Measurements from ENCODE around the gene DAP3. TPM values are rescaled to one million over a fixed set of nuclear protein-coding genes. Genes with fewer than 3 reads are reported as not detected.
"Not testable (repeated sequence)": the region's sequence is repeated elsewhere in the genome, so short reads cannot be mapped to it uniquely, and the experiment has no call there.

Gene DAP3
- total RNA-seq, 1 donor from 2014 or later = 144 TPM

DNA sequence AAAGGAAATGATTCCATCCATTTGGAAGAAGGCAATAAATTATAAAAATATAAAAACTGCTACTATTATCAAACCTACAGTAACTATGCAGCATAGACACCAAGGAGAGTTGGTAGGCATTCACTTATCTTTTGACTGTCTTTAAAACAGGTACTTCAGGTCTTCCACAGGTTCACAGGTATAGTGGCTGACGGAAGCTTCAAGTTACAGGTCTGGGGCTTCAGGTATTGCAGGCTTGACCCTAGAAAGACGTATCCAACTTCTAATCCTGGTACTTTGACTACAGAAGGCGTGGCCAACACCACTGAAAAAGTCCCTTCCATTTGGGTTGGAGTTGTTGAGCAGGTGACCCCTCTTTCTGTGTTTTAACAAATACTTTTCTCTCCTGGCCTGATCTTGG, 35.9 kb upstream of the DAP3 start:
- intact Hi-C loops (cut with micrococcal nuclease) = no loop called here
- H3K27me3 Mint-ChIP-seq = no peaks in the 10 kb centered on the region
- POLR2A ChIA-PET = no interaction called here
- peaks cover 4% of the 10 kb centered on the region for H3K4me1 Mint-ChIP-seq
- H3K4me3 Mint-ChIP-seq = no peak overlapping the region
- TF ChIP-seq, protein P1, sequence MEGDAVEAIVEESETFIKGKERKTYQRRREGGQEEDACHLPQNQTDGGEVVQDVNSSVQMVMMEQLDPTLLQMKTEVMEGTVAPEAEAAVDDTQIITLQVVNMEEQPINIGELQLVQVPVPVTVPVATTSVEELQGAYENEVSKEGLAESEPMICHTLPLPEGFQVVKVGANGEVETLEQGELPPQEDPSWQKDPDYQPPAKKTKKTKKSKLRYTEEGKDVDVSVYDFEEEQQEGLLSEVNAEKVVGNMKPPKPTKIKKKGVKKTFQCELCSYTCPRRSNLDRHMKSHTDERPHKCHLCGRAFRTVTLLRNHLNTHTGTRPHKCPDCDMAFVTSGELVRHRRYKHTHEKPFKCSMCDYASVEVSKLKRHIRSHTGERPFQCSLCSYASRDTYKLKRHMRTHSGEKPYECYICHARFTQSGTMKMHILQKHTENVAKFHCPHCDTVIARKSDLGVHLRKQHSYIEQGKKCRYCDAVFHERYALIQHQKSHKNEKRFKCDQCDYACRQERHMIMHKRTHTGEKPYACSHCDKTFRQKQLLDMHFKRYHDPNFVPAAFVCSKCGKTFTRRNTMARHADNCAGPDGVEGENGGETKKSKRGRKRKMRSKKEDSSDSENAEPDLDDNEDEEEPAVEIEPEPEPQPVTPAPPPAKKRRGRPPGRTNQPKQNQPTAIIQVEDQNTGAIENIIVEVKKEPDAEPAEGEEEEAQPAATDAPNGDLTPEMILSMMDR (IDR thresholded peaks at IDR 0.05) = no peak
- peaks cover 3% of the 10 kb centered on the region for H3K9me3 Mint-ChIP-seq
- CTCF ChIA-PET = no interaction called here
- H3K27ac Mint-ChIP-seq = no peak overlapping the region
- DNase-seq (no peak), ATAC-seq (ENCODE audit: low read depth) (no peak)
- peaks cover under 1% of the 10 kb centered on the region for H3K36me3 Mint-ChIP-seq (ENCODE audit: low read depth)

DNA sequence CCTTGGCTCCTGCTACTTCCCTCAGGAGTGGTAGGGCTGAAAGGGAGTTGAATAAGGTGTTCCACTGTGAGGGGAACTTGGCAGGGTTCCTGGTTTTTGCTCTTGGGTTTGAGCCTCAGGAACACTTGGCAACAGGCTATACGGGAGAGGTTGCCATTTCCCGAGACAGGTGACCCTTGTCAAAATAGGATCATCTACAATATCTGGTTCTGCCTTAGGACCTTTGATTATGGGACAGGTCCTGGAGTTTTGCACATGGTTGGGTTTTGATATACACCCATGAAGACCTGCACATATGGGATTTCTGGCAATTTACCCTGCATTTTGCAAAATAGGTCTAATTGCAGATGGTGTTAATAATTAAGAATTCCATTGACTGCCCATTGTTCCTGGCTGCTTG, 31.4 kb upstream of the DAP3 start:
- Mint-ChIP-seq H3K4me1 (no peaks in the 10 kb centered on the region), H3K27ac (no peak overlapping the region), H3K27me3 (no peaks in the 10 kb centered on the region), H3K9me3 (no peaks in the 10 kb centered on the region), H3K4me3 (no peak overlapping the region), H3K36me3 (ENCODE audit: low read depth) (peaks cover 43% of the 10 kb centered on the region)
- POLR2A ChIA-PET = no interaction called here
- TF ChIP-seq, protein P1 (IDR thresholded peaks at IDR 0.05) = no peak
- ATAC-seq (ENCODE audit: low read depth) = no peak
- no peak for DNase-seq
- CTCF ChIA-PET = no interaction called here
- intact Hi-C loops (cut with micrococcal nuclease) = no loop called here

DNA sequence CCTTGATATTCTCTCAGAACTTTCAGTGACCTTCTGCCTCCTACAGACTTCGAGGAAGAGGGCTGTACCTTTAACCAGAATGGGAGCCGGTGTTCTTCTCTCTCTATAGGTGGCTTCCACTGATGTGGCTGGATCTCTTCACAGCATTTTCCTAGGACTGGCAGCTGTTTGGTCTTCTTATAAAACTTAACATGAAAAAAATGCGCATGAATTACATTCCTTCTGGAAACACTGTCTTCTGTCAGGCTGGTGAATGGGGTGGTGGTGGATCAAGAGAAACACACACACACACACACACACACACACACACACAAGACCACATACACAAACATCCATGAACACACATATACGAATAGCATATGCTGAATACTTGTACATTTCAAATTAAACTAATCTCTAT, 27.7 kb upstream of the DAP3 start:
- intact Hi-C loops (cut with micrococcal nuclease); H3K27me3 Mint-ChIP-seq; H3K27ac Mint-ChIP-seq; ATAC-seq (ENCODE audit: low read depth); H3K9me3 Mint-ChIP-seq; CTCF ChIA-PET; H3K4me1 Mint-ChIP-seq; H3K4me3 Mint-ChIP-seq; DNase-seq: not testable (repeated sequence)
- POLR2A ChIA-PET = interaction anchor here (0.6 kb wide), 1 partner anchor 100 kb away, joined by 11 read pairs; no protein-coding TSS in a partner anchor
- peaks cover 68% of the 10 kb centered on the region for H3K36me3 Mint-ChIP-seq (ENCODE audit: low read depth)

DNA sequence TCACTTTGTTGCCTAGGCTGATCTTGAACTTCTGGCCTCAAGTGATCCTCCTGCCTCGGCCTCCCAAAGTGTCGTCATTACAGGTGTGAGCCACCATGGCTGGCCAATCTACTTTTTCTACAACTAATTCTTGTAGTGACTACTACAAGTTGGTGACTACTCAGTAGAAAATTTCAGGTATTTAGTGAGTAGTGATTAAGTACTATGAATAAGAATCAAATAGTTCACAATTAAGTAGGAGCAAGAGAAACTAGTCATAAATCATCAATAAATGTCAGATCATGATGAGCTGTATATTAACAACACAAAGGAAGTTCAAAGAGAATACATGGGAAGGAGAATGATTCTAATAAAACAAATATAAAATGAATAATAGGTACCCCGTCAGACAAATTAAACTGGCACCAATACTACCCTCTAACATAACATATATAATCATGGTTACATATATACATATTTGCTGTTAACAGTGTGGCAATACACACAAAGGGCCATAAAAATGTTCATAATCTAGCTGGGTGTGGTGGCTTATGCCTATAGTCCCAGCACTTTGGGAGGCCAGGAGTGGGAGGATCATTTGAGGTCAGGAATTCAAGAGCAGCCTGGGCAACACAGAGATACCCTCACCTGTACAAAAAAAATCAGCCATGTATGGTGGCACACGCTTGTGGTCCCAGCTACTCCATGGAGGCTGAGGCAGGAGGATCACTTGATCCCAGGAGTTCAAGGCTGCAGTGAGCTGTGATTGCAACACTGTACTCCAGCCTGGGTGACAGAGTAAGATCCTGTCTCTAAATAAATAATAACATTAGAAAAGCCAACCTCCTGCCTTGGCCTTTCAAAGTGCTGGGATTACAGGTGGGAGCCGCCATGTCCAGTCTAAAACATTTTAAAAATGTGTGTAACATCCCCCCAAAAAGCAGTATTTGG, 19.4 kb upstream of the DAP3 start:
- ATAC-seq (ENCODE audit: low read depth) (no peak), DNase-seq (no peak)
- no peaks in the 10 kb centered on the region for H3K9me3 Mint-ChIP-seq
- ChIA-PET CTCF (no interaction called here), POLR2A (no interaction called here)
- no peak overlapping the region for H3K27ac Mint-ChIP-seq
- H3K4me1 Mint-ChIP-seq = no peaks in the 10 kb centered on the region
- TF ChIP-seq, protein P1 (IDR thresholded peaks at IDR 0.05) = no peak
- no peak overlapping the region for H3K4me3 Mint-ChIP-seq
- intact Hi-C loops (cut with micrococcal nuclease) = no loop called here
- peaks cover 79% of the 10 kb centered on the region for H3K36me3 Mint-ChIP-seq (ENCODE audit: low read depth)
- no peaks in the 10 kb centered on the region for H3K27me3 Mint-ChIP-seq

DNA sequence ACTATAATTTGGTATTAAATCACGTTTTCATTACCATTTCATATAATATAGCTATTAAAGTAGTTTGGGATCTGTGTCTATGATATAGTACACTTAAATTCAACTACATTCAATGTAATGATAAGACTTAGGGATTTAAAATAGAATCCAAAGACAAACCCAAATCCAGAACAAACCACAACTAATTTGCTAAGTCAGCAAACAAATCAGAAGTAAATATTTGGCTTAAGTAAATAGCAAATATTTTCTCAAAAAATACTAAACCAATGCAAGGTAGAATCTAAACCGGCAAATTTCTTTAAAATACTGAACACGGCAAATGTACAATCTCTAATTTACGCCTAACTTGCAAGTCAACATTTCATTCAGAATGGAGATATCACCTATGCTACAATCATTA, 17.1 kb upstream of the DAP3 start:
- ChIA-PET CTCF (no interaction called here), POLR2A (no interaction called here)
- H3K27me3 Mint-ChIP-seq = no peaks in the 10 kb centered on the region
- H3K4me1 Mint-ChIP-seq = no peaks in the 10 kb centered on the region
- DNase-seq (no peak), ATAC-seq (ENCODE audit: low read depth) (no peak)
- peaks cover 85% of the 10 kb centered on the region for H3K36me3 Mint-ChIP-seq (ENCODE audit: low read depth)
- H3K4me3 Mint-ChIP-seq = no peak overlapping the region
- no peak overlapping the region for H3K27ac Mint-ChIP-seq
- no peaks in the 10 kb centered on the region for H3K9me3 Mint-ChIP-seq
- intact Hi-C loops (cut with micrococcal nuclease) = no loop called here
- TF ChIP-seq, protein P1 (IDR thresholded peaks at IDR 0.05) = no peak
